ENCODE results near the gene RETREG1. TPM values are rescaled to one million over a fixed set of nuclear protein-coding genes. Genes with fewer than 3 reads are reported as not detected.

Gene RETREG1
- total RNA-seq, 1 donor from 2014 or later = 3.0 TPM

GRCh38 chr5:16639206-16639605 is 22.4 kb upstream of the RETREG1 start:
- no peaks in the 10 kb centered on the region for H3K79me2 ChIP-seq (ENCODE audit: low read depth)
- no peaks in the 10 kb centered on the region for H3K27me3 ChIP-seq
- H3K4me1 ChIP-seq = peaks cover 16% of the 10 kb centered on the region
- TF ChIP-seq CTCF (IDR thresholded peaks at IDR 0.05) (no peak), EZH2 (IDR thresholded peaks at IDR 0.05) (no peak), EZH2phosphoT487 (IDR thresholded peaks at IDR 0.05) (no peak)
- no peaks in the 10 kb centered on the region for H3K27me3 Mint-ChIP-seq (ENCODE audit: insufficient read depth, low read depth)
- H3K4me3 Mint-ChIP-seq = no peak overlapping the region
- no peak for DNase-seq (ENCODE audit: low spot score)
- H3K4me3 ChIP-seq = no peak overlapping the region
- no peaks in the 10 kb centered on the region for H3F3A ChIP-seq (ENCODE audit: low read depth)
- no peaks in the 10 kb centered on the region for H3K36me3 Mint-ChIP-seq
- H3K4me2 ChIP-seq = no peak overlapping the region
- no peak overlapping the region for H3K27ac ChIP-seq
- H3K27ac Mint-ChIP-seq = no peak overlapping the region
- no peaks in the 10 kb centered on the region for H4K20me1 ChIP-seq (ENCODE audit: low read depth)
- no peak overlapping the region for H3K9ac ChIP-seq
- H3K4me1 Mint-ChIP-seq = peaks cover 14% of the 10 kb centered on the region
- no peak overlapping the region for H2AFZ ChIP-seq (replicated peaks)
- H3K9me3 ChIP-seq (ENCODE audit: low read depth) = no peaks in the 10 kb centered on the region
- no peaks in the 10 kb centered on the region for H3K36me3 ChIP-seq
- peaks cover 15% of the 10 kb centered on the region for H3K9me3 Mint-ChIP-seq

GRCh38 chr5:16628376-16628775 is 11.6 kb upstream of the RETREG1 start:
- H3K4me1 Mint-ChIP-seq = no peaks in the 10 kb centered on the region
- H3K9me3 Mint-ChIP-seq = peaks cover 2% of the 10 kb centered on the region
- Histone ChIP-seq H3K4me3 (no peak overlapping the region), H3K79me2 (ENCODE audit: low read depth) (no peaks in the 10 kb centered on the region), H3K27ac (no peak overlapping the region), H3K27me3 (no peaks in the 10 kb centered on the region), H4K20me1 (ENCODE audit: low read depth) (no peaks in the 10 kb centered on the region), H3K9ac (no peak overlapping the region), H3K4me2 (no peak overlapping the region), H3K9me3 (ENCODE audit: low read depth) (no peaks in the 10 kb centered on the region), H2AFZ (replicated peaks) (no peak overlapping the region), H3F3A (ENCODE audit: low read depth) (no peaks in the 10 kb centered on the region), H3K4me1 (no peaks in the 10 kb centered on the region), H3K36me3 (no peaks in the 10 kb centered on the region)
- no peak for TF ChIP-seq EZH2 (IDR thresholded peaks at IDR 0.05)
- no peak for TF ChIP-seq CTCF (IDR thresholded peaks at IDR 0.05)
- TF ChIP-seq EZH2phosphoT487 (IDR thresholded peaks at IDR 0.05) = no peak
- H3K36me3 Mint-ChIP-seq = no peaks in the 10 kb centered on the region
- no peak for DNase-seq (ENCODE audit: low spot score)
- H3K27me3 Mint-ChIP-seq (ENCODE audit: insufficient read depth, low read depth) = peaks cover 4% of the 10 kb centered on the region
- no peak overlapping the region for H3K4me3 Mint-ChIP-seq
- H3K27ac Mint-ChIP-seq = no peak overlapping the region

- Histone ChIP-seq H3K4me2 (no peak overlapping the region), H3K4me1 (no peaks in the 10 kb centered on the region), H3K9me3 (ENCODE audit: low read depth) (no peaks in the 10 kb centered on the region), H3F3A (ENCODE audit: low read depth) (no peaks in the 10 kb centered on the region), H3K79me2 (ENCODE audit: low read depth) (no peaks in the 10 kb centered on the region), H3K27ac (no peak overlapping the region), H3K27me3 (no peaks in the 10 kb centered on the region), H3K9ac (no peak overlapping the region), H2AFZ (replicated peaks) (no peak overlapping the region), H4K20me1 (ENCODE audit: low read depth) (no peaks in the 10 kb centered on the region), H3K4me3 (no peak overlapping the region), H3K36me3 (no peaks in the 10 kb centered on the region)
- no peaks in the 10 kb centered on the region for H3K36me3 Mint-ChIP-seq
- peaks cover 2% of the 10 kb centered on the region for H3K9me3 Mint-ChIP-seq
- H3K4me3 Mint-ChIP-seq = no peak overlapping the region
- no peak overlapping the region for H3K27ac Mint-ChIP-seq
- no peak for DNase-seq (ENCODE audit: low spot score)
- H3K27me3 Mint-ChIP-seq (ENCODE audit: insufficient read depth, low read depth) = peaks cover 4% of the 10 kb centered on the region
- no peak for TF ChIP-seq EZH2phosphoT487 (IDR thresholded peaks at IDR 0.05)
- TF ChIP-seq CTCF (IDR thresholded peaks at IDR 0.05) = no peak
- TF ChIP-seq EZH2 (IDR thresholded peaks at IDR 0.05) = no peak
- H3K4me1 Mint-ChIP-seq = no peaks in the 10 kb centered on the region
Measured at GRCh38 chr5:16626696-16627264, 10.0 kb upstream of the RETREG1 start.

Measured in neural progenitor cell (in vitro differentiated cells).